Ascending aorta (tissue), 2 donors: ENCODE measurements around the gene PLPPR3. TPM values are rescaled to one million over a fixed set of nuclear protein-coding genes. Genes with fewer than 3 reads are reported as not detected.

ENCODE experiments used
- DNase-seq, 2 donors: peaks; one replicate each; pipeline ENCODE4 v3.0.0-alpha.2; 2019; ENCODE audit warnings: low spot score in 2 of 2
- H3K27ac ChIP-seq, 2 donors: fragments of 200-600 bp; sonication (generic); one replicate each; pipeline ENCODE4 v1.5.1; 2016 to 2017; ENCODE audit warnings: mild to moderate bottlenecking in 1 of 2
- H3K27me3 ChIP-seq: fragments of 200-600 bp; sonication (generic); one replicate; pipeline ENCODE4 v1.5.1; 2017
- H3K36me3 ChIP-seq, 2 donors: fragments of 200-600 bp; sonication (generic); one replicate each; pipeline ENCODE4 v1.5.1; 2016
- H3K4me1 ChIP-seq, 2 donors: fragments of 200-600 bp; sonication (generic); one replicate each; pipeline ENCODE4 v1.5.1; 2016 to 2017; ENCODE audit warnings: mild to moderate bottlenecking in 1 of 2
- H3K4me3 ChIP-seq, 2 donors: fragments of 200-600 bp; sonication (generic); one replicate each; pipeline ENCODE4 v1.5.1; 2016 to 2017; ENCODE audit warnings: mild to moderate bottlenecking in 1 of 2
- H3K9me3 ChIP-seq, 2 donors: fragments of 200-600 bp; sonication (generic); one replicate each; pipeline ENCODE4 v1.5.1; 2016
- intact Hi-C: fragments of 100-400 bp; cut with DNase I; formaldehyde crosslinking; loops from one replicate; pipeline ENCODE4 v1.15.1; 2023
- total RNA-seq: library from RNA; depleted of rRNA; stranded (reverse); fragments of >200 nt; gene quantifications from one replicate; pipeline ENCODE4 v1.1.0, GENCODE V29; 2016
- TF ChIP-seq, protein P1 (sequence below), 3 experiments: fragments of 200-600 bp in 2 of 3; fragments of 450-650 bp in 1 of 3; sonication (generic) in 2 of 3; IDR thresholded peaks; one replicate each; pipeline ENCODE4 v1.5.1; 2016 to 2019; ENCODE audit warnings: antibody characterized with exemption in 3 of 3, mild to moderate bottlenecking in 1 of 3, moderate library complexity in 1 of 3

PLPPR3 gene
- total RNA-seq, 1 donor from 2014 or later = not detected

- DNase-seq = no peak
- Histone ChIP-seq H3K27me3 (no peaks in the 10 kb centered on the region), H3K4me1 (peaks cover 0 to 7% of the 10 kb centered on the region in 2 donors), H3K4me3 (no peak overlapping the region), H3K9me3 (no peaks in the 10 kb centered on the region), H3K27ac (no peak overlapping the region), H3K36me3 (no peaks in the 10 kb centered on the region)
- TF ChIP-seq, protein P1, sequence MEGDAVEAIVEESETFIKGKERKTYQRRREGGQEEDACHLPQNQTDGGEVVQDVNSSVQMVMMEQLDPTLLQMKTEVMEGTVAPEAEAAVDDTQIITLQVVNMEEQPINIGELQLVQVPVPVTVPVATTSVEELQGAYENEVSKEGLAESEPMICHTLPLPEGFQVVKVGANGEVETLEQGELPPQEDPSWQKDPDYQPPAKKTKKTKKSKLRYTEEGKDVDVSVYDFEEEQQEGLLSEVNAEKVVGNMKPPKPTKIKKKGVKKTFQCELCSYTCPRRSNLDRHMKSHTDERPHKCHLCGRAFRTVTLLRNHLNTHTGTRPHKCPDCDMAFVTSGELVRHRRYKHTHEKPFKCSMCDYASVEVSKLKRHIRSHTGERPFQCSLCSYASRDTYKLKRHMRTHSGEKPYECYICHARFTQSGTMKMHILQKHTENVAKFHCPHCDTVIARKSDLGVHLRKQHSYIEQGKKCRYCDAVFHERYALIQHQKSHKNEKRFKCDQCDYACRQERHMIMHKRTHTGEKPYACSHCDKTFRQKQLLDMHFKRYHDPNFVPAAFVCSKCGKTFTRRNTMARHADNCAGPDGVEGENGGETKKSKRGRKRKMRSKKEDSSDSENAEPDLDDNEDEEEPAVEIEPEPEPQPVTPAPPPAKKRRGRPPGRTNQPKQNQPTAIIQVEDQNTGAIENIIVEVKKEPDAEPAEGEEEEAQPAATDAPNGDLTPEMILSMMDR (IDR thresholded peaks at IDR 0.05) = no peak
- intact Hi-C loops = loop anchor here (2.0 to 10.0 kb wide), 2 partner anchors 95 to 151 kb away; no protein-coding TSS in a partner anchor
These were observed 52.1 kb downstream of the PLPPR3 start for GRCh38 chr19:769616-770015.

DNA sequence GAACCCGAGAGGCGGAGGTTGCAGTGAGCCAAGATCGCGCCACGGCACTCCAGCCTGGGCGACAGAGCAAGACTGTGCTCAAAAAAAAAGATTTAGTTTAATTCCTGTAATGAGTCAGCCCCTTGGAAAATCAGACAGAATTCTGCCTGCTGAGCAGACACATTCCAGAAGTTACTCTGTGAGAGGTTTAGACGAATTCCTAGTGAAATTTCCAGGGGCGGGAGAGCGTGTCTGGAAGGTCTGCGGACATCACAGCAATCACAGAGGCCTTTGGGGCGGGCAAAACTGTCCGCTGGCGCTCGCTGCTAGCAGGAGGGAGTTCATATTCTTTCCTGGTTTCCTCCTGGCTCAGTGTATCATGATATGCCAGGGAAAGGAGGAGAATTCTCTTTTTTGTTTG, 53.3 kb downstream of the PLPPR3 start:
- H3K27ac ChIP-seq = no peak overlapping the region
- TF ChIP-seq, protein P1 (IDR thresholded peaks at IDR 0.05) = no peak
- H3K4me3 ChIP-seq = no peak overlapping the region
- no peaks in the 10 kb centered on the region for H3K9me3 ChIP-seq
- intact Hi-C loops = loop anchor here (2.0 kb wide), 1 partner anchor 152 kb away; no protein-coding TSS in a partner anchor
- H3K27me3 ChIP-seq = no peaks in the 10 kb centered on the region
- peaks cover 0 to 7% of the 10 kb centered on the region in 2 donors for H3K4me1 ChIP-seq
- DNase-seq = no peak
- H3K36me3 ChIP-seq = no peaks in the 10 kb centered on the region

GRCh38 chr19:765179-765738, 56.5 kb downstream of the PLPPR3 start:
- Histone ChIP-seq H3K36me3 (no peaks in the 10 kb centered on the region), H3K4me3 (no peak overlapping the region), H3K27ac (no peak overlapping the region), H3K4me1 (peaks cover 0 to 7% of the 10 kb centered on the region in 2 donors), H3K9me3 (no peaks in the 10 kb centered on the region), H3K27me3 (no peaks in the 10 kb centered on the region)
- no peak for DNase-seq
- TF ChIP-seq, protein P1 (IDR thresholded peaks at IDR 0.05) = no peak
- intact Hi-C loops = no loop called here

GRCh38 chr19:764301-764700, 57.5 kb downstream of the PLPPR3 start:
- intact Hi-C loops = no loop called here
- H3K27me3 ChIP-seq = no peaks in the 10 kb centered on the region
- H3K4me1 ChIP-seq = peaks cover 0 to 7% of the 10 kb centered on the region in 2 donors
- no peaks in the 10 kb centered on the region for H3K9me3 ChIP-seq
- DNase-seq = no peak
- H3K4me3 ChIP-seq = no peak overlapping the region
- no peak overlapping the region for H3K27ac ChIP-seq
- TF ChIP-seq, protein P1 (IDR thresholded peaks at IDR 0.05) = no peak
- no peaks in the 10 kb centered on the region for H3K36me3 ChIP-seq

DNA sequence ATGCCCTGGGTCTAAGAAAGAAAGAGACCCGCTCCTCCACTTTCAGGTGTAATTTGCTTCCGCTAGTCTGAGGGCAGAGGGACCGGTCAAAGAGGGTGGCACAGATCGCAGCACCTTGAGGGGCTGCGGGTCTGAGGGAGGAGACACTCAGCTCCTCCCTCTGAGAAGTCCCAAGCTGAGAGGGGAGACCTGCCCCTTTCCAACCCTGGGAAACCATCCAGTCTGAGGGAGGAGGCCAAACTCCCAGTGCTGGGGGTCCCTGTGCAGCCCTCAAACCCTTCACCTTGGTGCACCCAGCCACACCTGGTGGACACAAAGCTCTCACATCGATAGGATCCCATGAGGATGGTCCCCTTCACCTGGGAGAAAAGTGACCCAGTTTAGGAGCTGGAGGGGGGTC, 57.9 kb downstream of the PLPPR3 start:
- TF ChIP-seq, protein P1 (IDR thresholded peaks at IDR 0.05) = no peak
- intact Hi-C loops = no loop called here
- Histone ChIP-seq H3K4me3 (no peak overlapping the region), H3K27ac (no peak overlapping the region), H3K4me1 (peaks cover 0 to 7% of the 10 kb centered on the region in 2 donors), H3K27me3 (no peaks in the 10 kb centered on the region), H3K36me3 (no peaks in the 10 kb centered on the region), H3K9me3 (peaks cover 0 to 2% of the 10 kb centered on the region in 2 donors)
- DNase-seq = no peak
